Right atrium auricular region (tissue), 2 donors: ENCODE measurements around the gene OSBPL2. TPM values are rescaled to one million over a fixed set of nuclear protein-coding genes. Genes with fewer than 3 reads are reported as not detected.
A peak's percentile ranks its signal among the peaks of the same experiment; 100 is the strongest.

Source experiments
- DNase-seq: peaks from one replicate; pipeline ENCODE4 v3.0.0-alpha.2; 2019; ENCODE audit warnings: low spot score
- H3K27ac ChIP-seq, 2 donors: fragments of 200-600 bp; sonication (generic); 1 replicate in 1 of 2; 2 replicates in 1 of 2; pipeline ENCODE4 v1.5.1; 2016 to 2019
- H3K27me3 ChIP-seq, 2 donors: fragments of 200-600 bp; sonication (generic); one replicate each; pipeline versions ENCODE4 v1.5.1 to v1.6.0; 2017 to 2019
- H3K36me3 ChIP-seq: fragments of 200-600 bp; sonication (generic); one replicate; pipeline ENCODE4 v1.5.1; 2016
- H3K4me1 ChIP-seq, 2 donors: fragments of 200-600 bp; sonication (generic); one replicate each; pipeline versions ENCODE4 v1.5.1 to v1.6.0; 2017 to 2019
- H3K4me3 ChIP-seq, 2 donors: fragments of 200-600 bp; sonication (generic); 1 replicate in 1 of 2; 2 replicates in 1 of 2; pipeline ENCODE4 v1.5.1; 2017 to 2019; ENCODE audit warnings: mild to moderate bottlenecking in 1 of 2, moderate library complexity in 1 of 2
- H3K9me3 ChIP-seq, 2 donors: fragments of 200-600 bp; sonication (generic); one replicate each; pipeline ENCODE4 v1.5.1; 2019
- total RNA-seq, 2 donors: library from RNA; depleted of rRNA; stranded (reverse); fragments of >200 nt; gene quantifications; one replicate each; pipeline ENCODE4 v1.1.0, GENCODE V29; 2016
- TF ChIP-seq, protein P1 (sequence below), 2 donors: fragments of 200-600 bp; sonication (generic); IDR thresholded peaks; one replicate each; pipeline ENCODE4 v1.5.1; 2019; ENCODE audit warnings: antibody characterized with exemption in 2 of 2

OSBPL2 gene
- total RNA-seq, 2 donors from 2014 or later = 27.2 to 29.6 TPM

DNA sequence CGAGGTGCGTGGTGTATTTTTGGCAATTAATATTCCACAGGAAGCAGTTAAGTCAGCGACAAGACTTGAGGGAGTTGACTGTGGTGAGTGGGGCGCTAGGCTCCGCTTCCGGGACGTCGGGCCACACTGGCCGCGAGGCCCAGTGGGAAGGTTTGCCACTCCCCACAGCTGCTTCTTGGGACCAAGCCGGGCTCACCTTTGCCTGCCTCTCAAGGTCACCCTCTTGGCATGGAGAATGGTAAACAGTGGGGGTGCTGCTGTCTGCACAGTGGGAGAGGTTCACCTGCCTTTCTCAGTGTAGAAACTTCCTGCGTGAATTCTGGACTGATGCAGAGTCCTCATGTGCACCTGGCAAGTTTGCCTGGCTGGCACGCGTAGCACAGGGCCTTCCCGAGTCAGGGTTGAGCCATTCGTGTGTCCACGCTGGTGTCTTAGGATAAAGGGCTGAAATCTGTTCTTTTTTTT, 6.4 kb downstream of the OSBPL2 start:
- no peak for DNase-seq
- Histone ChIP-seq H3K27me3 (no peaks in the 10 kb centered on the region), H3K27ac (peak overlapping the region; percentile 42 to 70), H3K4me1 (peaks cover 0 to 68% of the 10 kb centered on the region in 2 donors), H3K36me3 (no peaks in the 10 kb centered on the region), H3K9me3 (no peaks in the 10 kb centered on the region), H3K4me3 (no peak overlapping the region)
- TF ChIP-seq, protein P1, sequence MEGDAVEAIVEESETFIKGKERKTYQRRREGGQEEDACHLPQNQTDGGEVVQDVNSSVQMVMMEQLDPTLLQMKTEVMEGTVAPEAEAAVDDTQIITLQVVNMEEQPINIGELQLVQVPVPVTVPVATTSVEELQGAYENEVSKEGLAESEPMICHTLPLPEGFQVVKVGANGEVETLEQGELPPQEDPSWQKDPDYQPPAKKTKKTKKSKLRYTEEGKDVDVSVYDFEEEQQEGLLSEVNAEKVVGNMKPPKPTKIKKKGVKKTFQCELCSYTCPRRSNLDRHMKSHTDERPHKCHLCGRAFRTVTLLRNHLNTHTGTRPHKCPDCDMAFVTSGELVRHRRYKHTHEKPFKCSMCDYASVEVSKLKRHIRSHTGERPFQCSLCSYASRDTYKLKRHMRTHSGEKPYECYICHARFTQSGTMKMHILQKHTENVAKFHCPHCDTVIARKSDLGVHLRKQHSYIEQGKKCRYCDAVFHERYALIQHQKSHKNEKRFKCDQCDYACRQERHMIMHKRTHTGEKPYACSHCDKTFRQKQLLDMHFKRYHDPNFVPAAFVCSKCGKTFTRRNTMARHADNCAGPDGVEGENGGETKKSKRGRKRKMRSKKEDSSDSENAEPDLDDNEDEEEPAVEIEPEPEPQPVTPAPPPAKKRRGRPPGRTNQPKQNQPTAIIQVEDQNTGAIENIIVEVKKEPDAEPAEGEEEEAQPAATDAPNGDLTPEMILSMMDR (IDR thresholded peaks at IDR 0.05) = no peak

DNA sequence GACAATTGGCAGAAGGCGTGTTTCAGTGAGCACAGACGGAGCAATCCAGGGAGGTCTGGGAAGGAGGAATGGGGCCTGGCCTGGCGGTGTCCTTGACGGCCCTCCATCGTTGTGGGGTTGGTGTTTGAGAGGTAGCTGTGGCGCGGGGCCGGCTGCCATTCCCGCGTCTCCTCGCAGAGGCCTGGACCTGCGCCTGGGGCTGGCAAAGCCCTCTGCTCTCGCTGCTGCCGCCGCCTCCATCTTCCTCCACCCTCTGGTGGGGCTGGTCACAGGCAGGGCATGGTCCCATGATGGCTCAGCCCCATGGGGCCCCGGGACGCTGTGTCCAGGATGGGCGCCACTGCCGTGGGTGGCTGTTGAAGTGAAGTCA, 7.6 kb downstream of the OSBPL2 start:
- no peak for DNase-seq
- TF ChIP-seq, protein P1 (IDR thresholded peaks at IDR 0.05) = no peak
- peak overlapping the region; percentile 57 to 70 for H3K27ac ChIP-seq

DNA sequence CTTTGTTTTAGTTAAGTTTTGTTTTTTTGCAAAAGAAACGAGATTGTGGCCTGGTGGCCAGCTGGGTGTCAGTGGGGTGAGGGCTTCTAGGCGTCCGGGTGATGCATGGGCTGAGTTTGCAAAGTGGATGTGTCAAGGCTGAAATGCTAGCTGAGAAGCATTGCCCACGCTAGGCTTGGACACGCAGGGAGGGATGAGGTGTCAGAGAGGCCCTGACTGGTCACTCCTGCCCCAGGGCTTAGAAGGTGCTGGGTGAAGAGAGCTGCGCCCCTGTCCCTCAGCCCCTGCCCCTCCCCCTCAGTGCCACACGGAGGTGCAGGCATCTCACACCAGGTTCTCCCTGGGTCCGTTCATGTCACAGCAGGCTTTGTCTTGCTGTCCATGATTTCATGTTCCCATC, 8.1 kb downstream of the OSBPL2 start:
- Histone ChIP-seq H3K4me1 (peaks cover 0 to 52% of the 10 kb centered on the region in 2 donors), H3K27me3 (no peaks in the 10 kb centered on the region), H3K36me3 (no peaks in the 10 kb centered on the region), H3K9me3 (no peaks in the 10 kb centered on the region), H3K4me3 (no peak overlapping the region), H3K27ac (peak overlapping the region; percentile 57 to 70)
- no peak for DNase-seq
- TF ChIP-seq, protein P1 (IDR thresholded peaks at IDR 0.05) = no peak

More for the DNA sequence above, 7.6 kb downstream of the OSBPL2 start:
- H3K36me3 ChIP-seq = no peaks in the 10 kb centered on the region
- H3K4me1 ChIP-seq = peaks cover 0 to 57% of the 10 kb centered on the region in 2 donors
- no peaks in the 10 kb centered on the region for H3K9me3 ChIP-seq
- no peaks in the 10 kb centered on the region for H3K27me3 ChIP-seq
- H3K4me3 ChIP-seq = no peak overlapping the region

DNA sequence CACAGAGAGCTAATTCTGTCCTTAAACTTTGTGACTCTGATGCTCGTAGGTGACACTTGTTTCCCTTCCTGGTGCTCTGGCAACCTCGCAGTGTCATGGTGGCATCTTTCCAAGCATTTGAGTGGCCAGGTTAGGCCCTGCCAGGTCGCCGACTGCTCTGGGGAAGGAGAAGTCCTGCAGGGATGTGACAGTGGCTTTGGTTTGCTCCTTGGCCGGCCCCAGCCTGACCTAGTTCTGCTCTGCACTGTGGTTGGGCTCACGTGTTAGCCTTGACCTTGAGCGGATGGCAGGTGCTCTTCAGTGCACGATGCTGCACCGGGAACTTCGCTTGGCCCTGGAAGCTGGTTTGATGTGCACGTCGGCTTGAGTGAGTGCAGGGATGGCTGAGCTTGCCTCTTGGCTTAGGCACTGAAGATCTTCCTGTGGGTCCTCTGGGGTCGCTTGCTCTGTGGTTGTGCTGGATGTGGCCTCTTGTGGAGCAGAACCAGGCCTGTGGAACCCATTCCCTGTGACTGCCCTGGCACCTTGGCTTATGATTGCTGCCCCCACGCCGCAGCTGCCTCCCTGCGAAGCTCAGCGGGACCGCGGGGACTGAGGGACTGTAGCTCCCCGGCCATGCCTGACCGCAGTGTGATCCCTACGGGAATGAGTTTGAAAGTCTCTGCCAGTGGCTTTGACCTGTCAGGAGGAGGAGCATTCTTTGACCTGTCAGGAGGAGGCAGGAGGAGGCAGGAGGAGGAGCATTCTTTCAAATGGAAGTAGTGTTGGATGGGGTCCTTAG, 8.7 kb downstream of the OSBPL2 start:
- H3K9me3 ChIP-seq = no peaks in the 10 kb centered on the region
- DNase-seq = no peak

DNA sequence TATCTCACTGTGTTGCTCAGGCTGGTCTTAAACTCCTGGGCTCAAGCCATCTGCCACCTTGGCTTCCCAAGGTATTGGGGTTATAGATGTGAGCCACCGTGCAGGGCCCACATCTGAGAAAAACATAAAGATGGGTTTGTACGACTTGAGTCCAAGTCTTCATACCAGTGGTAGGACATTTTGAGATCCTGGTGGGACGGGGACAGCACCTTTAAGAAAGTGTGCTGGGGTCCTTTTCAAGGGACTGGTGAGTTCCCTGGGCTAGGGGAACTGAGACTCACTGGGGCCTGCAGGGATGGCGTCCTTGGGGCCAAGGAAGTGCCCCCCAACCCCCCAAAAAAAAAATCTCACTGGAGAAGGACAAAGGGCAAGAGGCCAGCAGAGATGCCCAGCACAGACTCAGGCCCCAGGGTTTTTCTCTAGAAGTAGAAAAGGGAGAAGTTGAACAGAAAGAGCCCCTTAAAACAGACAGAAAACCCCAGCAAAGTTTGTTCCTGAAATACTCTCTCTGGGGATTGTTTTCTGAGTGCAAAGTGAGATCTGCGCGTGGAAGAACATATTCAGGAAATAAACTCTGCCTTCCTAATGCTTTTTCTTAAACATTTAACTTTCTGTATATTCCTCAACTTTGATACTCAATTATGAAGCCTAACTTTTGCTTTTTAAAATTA, 10.7 kb downstream of the OSBPL2 start:
- H3K4me3 ChIP-seq = no peak overlapping the region
- no peaks in the 10 kb centered on the region for H3K27me3 ChIP-seq
- no peak for DNase-seq
- no peaks in the 10 kb centered on the region for H3K9me3 ChIP-seq
- H3K36me3 ChIP-seq = no peaks in the 10 kb centered on the region
- TF ChIP-seq, protein P1 (IDR thresholded peaks at IDR 0.05) = no peak
- no peak overlapping the region for H3K27ac ChIP-seq
- peaks cover 0 to 32% of the 10 kb centered on the region in 2 donors for H3K4me1 ChIP-seq

More for the DNA sequence above, 8.7 kb downstream of the OSBPL2 start:
- H3K27ac ChIP-seq = peak overlapping the region; percentile 57 to 70
- TF ChIP-seq, protein P1 (IDR thresholded peaks at IDR 0.05) = no peak
- no peaks in the 10 kb centered on the region for H3K27me3 ChIP-seq
- H3K4me3 ChIP-seq = no peak overlapping the region
- H3K4me1 ChIP-seq = peaks cover 0 to 45% of the 10 kb centered on the region in 2 donors
- H3K36me3 ChIP-seq = no peaks in the 10 kb centered on the region
